Thyroid gland (tissue), 4 donors: ENCODE results near the gene EMP1.

ENCODE experiments used
- POLR2A ChIP-seq, 2 donors: fragments of 450-650 bp; IDR thresholded peaks; one replicate each; pipeline ENCODE4 v1.6.1; 2017; ENCODE audit warnings: antibody characterized with exemption in 2 of 2, mild to moderate bottlenecking in 2 of 2, moderate library complexity in 1 of 2
- TF ChIP-seq, protein P1 (sequence below), 6 experiments: fragments of 200-600 bp in 3 of 6; fragments of 450-650 bp in 3 of 6; sonication (generic) in 3 of 6; IDR thresholded peaks; one replicate each; pipeline ENCODE4 v1.5.1; 2016 to 2019; ENCODE audit warnings: antibody characterized with exemption in 6 of 6, mild to moderate bottlenecking in 2 of 6, inconsistent platforms in 1 of 6, moderate library complexity in 1 of 6

- TF ChIP-seq POLR2A (IDR thresholded peaks at IDR 0.05) = no peak
- TF ChIP-seq, protein P1, sequence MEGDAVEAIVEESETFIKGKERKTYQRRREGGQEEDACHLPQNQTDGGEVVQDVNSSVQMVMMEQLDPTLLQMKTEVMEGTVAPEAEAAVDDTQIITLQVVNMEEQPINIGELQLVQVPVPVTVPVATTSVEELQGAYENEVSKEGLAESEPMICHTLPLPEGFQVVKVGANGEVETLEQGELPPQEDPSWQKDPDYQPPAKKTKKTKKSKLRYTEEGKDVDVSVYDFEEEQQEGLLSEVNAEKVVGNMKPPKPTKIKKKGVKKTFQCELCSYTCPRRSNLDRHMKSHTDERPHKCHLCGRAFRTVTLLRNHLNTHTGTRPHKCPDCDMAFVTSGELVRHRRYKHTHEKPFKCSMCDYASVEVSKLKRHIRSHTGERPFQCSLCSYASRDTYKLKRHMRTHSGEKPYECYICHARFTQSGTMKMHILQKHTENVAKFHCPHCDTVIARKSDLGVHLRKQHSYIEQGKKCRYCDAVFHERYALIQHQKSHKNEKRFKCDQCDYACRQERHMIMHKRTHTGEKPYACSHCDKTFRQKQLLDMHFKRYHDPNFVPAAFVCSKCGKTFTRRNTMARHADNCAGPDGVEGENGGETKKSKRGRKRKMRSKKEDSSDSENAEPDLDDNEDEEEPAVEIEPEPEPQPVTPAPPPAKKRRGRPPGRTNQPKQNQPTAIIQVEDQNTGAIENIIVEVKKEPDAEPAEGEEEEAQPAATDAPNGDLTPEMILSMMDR (IDR thresholded peaks at IDR 0.05) = no peak
These were observed 30.7 kb downstream of the EMP1 start for GRCh38 chr12:13227191-13227590.
